ENCODE results near the gene PRUNE2. TPM values are rescaled to one million over a fixed set of nuclear protein-coding genes. Genes with fewer than 3 reads are reported as not detected.

The PRUNE2 gene
- total and polyA plus RNA-seq, 2 of the 13 experiments (the other 11 are each of a cell fraction or from before 2014, with no cell fraction given), result 0.02 TPM; not detected in 1

DNA sequence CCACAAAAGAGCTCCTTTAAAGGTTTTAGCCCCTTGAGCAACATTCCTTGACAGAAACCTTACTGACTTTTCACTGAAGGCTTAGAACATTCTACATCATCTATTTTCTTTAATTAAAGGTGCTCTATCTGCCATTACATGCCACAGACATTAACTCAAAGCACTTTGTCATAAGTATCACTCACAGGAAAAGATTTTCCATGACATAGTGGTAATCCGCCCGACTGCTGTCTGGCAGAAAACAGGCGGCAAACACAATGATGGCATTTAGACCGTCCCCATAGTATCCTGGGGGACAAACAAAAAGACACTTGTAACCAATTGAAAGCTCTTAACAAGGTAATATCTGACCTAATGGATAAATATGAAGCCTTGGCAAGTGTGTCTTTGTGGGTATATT is 267.9 kb downstream of the PRUNE2 start (continued):
- TF ChIP-seq MYC (CRISPR knock-in tag; IDR thresholded peaks at IDR 0.05; ENCODE audit: borderline replicate concordance), result no peak
- TF ChIP-seq ATF1 (CRISPR knock-in tag; IDR thresholded peaks at IDR 0.05), result no peak
- no peak for TF ChIP-seq RORA (CRISPR knock-in tag; IDR thresholded peaks at IDR 0.05)
- TF ChIP-seq ZBTB7B (CRISPR knock-in tag; IDR thresholded peaks at IDR 0.05), result no peak
- TF ChIP-seq FOXP1 (IDR thresholded peaks at IDR 0.05), result no peak
- no peak for TF ChIP-seq FOXP1 (CRISPR knock-in tag; IDR thresholded peaks at IDR 0.05)

DNA sequence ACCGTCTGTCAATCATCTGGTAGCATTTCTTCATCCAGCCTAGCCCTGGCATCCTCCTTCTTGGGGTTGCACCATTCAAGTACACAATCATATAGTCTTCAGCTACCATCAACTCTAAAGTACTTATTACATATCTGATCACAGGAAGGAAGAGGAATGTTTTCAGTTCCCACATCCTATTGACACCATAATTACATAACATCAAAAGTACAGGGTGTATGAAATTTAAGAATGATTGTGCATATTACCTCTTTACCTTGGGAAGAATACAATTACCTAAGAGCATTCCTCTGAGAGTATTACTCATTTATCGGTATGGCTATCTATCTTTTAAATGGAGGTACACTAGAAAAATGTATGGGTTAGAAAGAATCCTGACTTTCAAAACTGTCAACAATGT is 268.5 kb downstream of the PRUNE2 start:
- Histone ChIP-seq H3K4me3 (replicated peaks in 1 of 3; ENCODE audit: insufficient read depth in 1 of 3, low read depth in 2 of 3, low read length in 3 of 3) (no peak overlapping the region), H3K79me2 (ENCODE audit: insufficient read depth, low read length) (no peaks in the 10 kb centered on the region), H4K20me1 (ENCODE audit: insufficient read depth, low read length) (no peaks in the 10 kb centered on the region), H3K4me1 (ENCODE audit: insufficient read depth, low read length) (0 out of 2 replicates have a peak, but pooled peaks cover 9% of the 10 kb centered on the region), H3K9me3 (ENCODE audit: low read length) (no peaks in the 10 kb centered on the region), H3K27me3 (ENCODE audit: control insufficient read depth in 1 of 2, insufficient read depth in 2 of 2, low read length in 2 of 2) (no peaks in the 10 kb centered on the region), H3K36me3 (replicated peaks in 1 of 2; ENCODE audit: control insufficient read depth in 1 of 2, insufficient read depth in 2 of 2, low read length in 2 of 2) (no peaks in the 10 kb centered on the region), H3K27ac (ENCODE audit: extremely low read length, insufficient read depth, low read length) (no peak overlapping the region), H3K4me2 (ENCODE audit: low read depth, low read length) (no peak overlapping the region), H2AFZ (ENCODE audit: low read length) (no peak overlapping the region), H3K9ac (ENCODE audit: insufficient read depth, low read depth, low read length) (no peak overlapping the region)
- no peak for ATAC-seq
- ChIA-PET POLR2A (no interaction called here), CTCF (ENCODE audit: low intra/inter-chr PET ratio, low total read pairs) (no interaction called here)
- DNase-seq (ENCODE audit: low spot score), result no peak
- intact Hi-C loops (cut with micrococcal nuclease; ENCODE audit: unreplicated experiment), result no loop called here
- no peak for FAIRE-seq
- BruUV-seq (replicated peaks), result no TSS peak
- in situ Hi-C loops (cut with HindIII; ENCODE audit: extremely low pct_ligation_motif_present, low pct_unique_long_range_greater_than_20kb), result no loop called here
- WGBS (ENCODE audit: low lambda C conversion rate), result 22% methylated on average over 2 of the region's 2 CpGs
- TF ChIP-seq ZNF563 (CRISPR knock-in tag; IDR thresholded peaks at IDR 0.05) (no peak), ZNF773 (CRISPR knock-in tag; IDR thresholded peaks at IDR 0.05; ENCODE audit: borderline replicate concordance) (no peak), KLF16 (CRISPR knock-in tag; IDR thresholded peaks at IDR 0.05) (no peak), SYNCRIP (IDR thresholded peaks at IDR 0.05; ENCODE audit: insufficient read depth, low read depth, low read length) (no peak), ZNF30 (CRISPR knock-in tag; IDR thresholded peaks at IDR 0.05) (no peak), ZBTB3 (CRISPR knock-in tag; IDR thresholded peaks at IDR 0.05; ENCODE audit: borderline replicate concordance, low read depth) (no peak), ZNF543 (CRISPR knock-in tag; IDR thresholded peaks at IDR 0.05) (no peak), FOXA1 (IDR thresholded peaks at IDR 0.05) (no peak), FOXA1 (CRISPR knock-in tag; IDR thresholded peaks at IDR 0.05) (no peak)
- TF ChIP-seq, protein P1, sequence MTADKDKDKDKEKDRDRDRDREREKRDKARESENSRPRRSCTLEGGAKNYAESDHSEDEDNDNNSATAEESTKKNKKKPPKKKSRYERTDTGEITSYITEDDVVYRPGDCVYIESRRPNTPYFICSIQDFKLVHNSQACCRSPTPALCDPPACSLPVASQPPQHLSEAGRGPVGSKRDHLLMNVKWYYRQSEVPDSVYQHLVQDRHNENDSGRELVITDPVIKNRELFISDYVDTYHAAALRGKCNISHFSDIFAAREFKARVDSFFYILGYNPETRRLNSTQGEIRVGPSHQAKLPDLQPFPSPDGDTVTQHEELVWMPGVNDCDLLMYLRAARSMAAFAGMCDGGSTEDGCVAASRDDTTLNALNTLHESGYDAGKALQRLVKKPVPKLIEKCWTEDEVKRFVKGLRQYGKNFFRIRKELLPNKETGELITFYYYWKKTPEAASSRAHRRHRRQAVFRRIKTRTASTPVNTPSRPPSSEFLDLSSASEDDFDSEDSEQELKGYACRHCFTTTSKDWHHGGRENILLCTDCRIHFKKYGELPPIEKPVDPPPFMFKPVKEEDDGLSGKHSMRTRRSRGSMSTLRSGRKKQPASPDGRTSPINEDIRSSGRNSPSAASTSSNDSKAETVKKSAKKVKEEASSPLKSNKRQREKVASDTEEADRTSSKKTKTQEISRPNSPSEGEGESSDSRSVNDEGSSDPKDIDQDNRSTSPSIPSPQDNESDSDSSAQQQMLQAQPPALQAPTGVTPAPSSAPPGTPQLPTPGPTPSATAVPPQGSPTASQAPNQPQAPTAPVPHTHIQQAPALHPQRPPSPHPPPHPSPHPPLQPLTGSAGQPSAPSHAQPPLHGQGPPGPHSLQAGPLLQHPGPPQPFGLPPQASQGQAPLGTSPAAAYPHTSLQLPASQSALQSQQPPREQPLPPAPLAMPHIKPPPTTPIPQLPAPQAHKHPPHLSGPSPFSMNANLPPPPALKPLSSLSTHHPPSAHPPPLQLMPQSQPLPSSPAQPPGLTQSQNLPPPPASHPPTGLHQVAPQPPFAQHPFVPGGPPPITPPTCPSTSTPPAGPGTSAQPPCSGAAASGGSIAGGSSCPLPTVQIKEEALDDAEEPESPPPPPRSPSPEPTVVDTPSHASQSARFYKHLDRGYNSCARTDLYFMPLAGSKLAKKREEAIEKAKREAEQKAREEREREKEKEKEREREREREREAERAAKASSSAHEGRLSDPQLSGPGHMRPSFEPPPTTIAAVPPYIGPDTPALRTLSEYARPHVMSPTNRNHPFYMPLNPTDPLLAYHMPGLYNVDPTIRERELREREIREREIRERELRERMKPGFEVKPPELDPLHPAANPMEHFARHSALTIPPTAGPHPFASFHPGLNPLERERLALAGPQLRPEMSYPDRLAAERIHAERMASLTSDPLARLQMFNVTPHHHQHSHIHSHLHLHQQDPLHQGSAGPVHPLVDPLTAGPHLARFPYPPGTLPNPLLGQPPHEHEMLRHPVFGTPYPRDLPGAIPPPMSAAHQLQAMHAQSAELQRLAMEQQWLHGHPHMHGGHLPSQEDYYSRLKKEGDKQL (CRISPR knock-in tag; IDR thresholded peaks at IDR 0.05; ENCODE audit: low read depth), result no peak
- TF ChIP-seq, protein P2, sequence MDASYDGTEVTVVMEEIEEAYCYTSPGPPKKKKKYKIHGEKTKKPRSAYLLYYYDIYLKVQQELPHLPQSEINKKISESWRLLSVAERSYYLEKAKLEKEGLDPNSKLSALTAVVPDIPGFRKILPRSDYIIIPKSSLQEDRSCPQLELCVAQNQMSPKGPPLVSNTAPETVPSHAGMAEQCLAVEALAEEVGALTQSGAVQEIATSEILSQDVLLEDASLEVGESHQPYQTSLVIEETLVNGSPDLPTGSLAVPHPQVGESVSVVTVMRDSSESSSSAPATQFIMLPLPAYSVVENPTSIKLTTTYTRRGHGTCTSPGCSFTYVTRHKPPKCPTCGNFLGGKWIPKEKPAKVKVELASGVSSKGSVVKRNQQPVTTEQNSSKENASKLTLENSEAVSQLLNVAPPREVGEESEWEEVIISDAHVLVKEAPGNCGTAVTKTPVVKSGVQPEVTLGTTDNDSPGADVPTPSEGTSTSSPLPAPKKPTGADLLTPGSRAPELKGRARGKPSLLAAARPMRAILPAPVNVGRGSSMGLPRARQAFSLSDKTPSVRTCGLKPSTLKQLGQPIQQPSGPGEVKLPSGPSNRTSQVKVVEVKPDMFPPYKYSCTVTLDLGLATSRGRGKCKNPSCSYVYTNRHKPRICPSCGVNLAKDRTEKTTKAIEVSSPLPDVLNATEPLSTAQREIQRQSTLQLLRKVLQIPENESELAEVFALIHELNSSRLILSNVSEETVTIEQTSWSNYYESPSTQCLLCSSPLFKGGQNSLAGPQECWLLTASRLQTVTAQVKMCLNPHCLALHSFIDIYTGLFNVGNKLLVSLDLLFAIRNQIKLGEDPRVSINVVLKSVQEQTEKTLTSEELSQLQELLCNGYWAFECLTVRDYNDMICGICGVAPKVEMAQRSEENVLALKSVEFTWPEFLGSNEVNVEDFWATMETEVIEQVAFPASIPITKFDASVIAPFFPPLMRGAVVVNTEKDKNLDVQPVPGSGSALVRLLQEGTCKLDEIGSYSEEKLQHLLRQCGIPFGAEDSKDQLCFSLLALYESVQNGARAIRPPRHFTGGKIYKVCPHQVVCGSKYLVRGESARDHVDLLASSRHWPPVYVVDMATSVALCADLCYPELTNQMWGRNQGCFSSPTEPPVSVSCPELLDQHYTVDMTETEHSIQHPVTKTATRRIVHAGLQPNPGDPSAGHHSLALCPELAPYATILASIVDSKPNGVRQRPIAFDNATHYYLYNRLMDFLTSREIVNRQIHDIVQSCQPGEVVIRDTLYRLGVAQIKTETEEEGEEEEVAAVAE (CRISPR knock-in tag; IDR thresholded peaks at IDR 0.05; ENCODE audit: borderline replicate concordance), result no peak

All from HepG2 (cell line).